Activated B cell treated with CpG ODN at 0.5 μM for 24 hours (primary cell): ENCODE results near the gene BANP. TPM values are rescaled to one million over a fixed set of nuclear protein-coding genes. Genes with fewer than 3 reads are reported as not detected.
A peak's percentile ranks its signal among the peaks of the same experiment; 100 is the strongest.

Experiments
- ATAC-seq: fragments of 200-7000 bp; cut with Tn5 transposase; one replicate; pipeline ENCODE4 v1.10.0; 2021; ENCODE audit warnings: low read depth, mild to moderate bottlenecking, moderate library complexity
- CTCF ChIA-PET: fragments of 350-600 bp; sonication (Branson Sonifier 250); formaldehyde crosslinking; loops from one replicate; lab custom pipeline; 2021; ENCODE audit warnings: antibody characterized with exemption; lab: Charles Lee
- POLR2A ChIA-PET: fragments of 350-600 bp; sonication (Branson Sonifier 250); formaldehyde crosslinking; loops from one replicate; lab custom pipeline; 2021; ENCODE audit warnings: antibody characterized with exemption; lab: Charles Lee
- DNase-seq: peaks from one replicate; pipeline ENCODE4 v3.0.0; 2022
- H3K27ac Mint-ChIP-seq: one replicate; pipeline ENCODE4 v1.8.0; 2020; ENCODE audit warnings: mixed read lengths
- H3K27me3 Mint-ChIP-seq: one replicate; pipeline ENCODE4 v1.8.0; 2021; ENCODE audit warnings: mixed read lengths
- H3K36me3 Mint-ChIP-seq: one replicate; pipeline ENCODE4 v1.8.0; 2021; ENCODE audit warnings: low read depth, mixed read lengths
- H3K4me1 Mint-ChIP-seq: one replicate; pipeline ENCODE4 v1.8.0; 2021; ENCODE audit warnings: mixed read lengths
- H3K4me3 Mint-ChIP-seq: one replicate; pipeline ENCODE4 v1.8.0; 2020; ENCODE audit warnings: mild to moderate bottlenecking, mixed read lengths
- H3K9me3 Mint-ChIP-seq: one replicate; pipeline ENCODE4 v1.8.0; 2020; ENCODE audit warnings: mixed read lengths
- CTCF ChIP-seq: fragments of 200-600 bp; IDR thresholded peaks from one replicate; pipeline ENCODE4 v1.8.0; 2022; ENCODE audit warnings: antibody characterized with exemption, mild to moderate bottlenecking
- intact Hi-C: fragments of 100-400 bp; cut with micrococcal nuclease; formaldehyde crosslinking; loops from one replicate; pipeline ENCODE4 v1.15.1; 2024
- total RNA-seq: library from RNA; stranded (reverse); gene quantifications from 2 replicates; pipeline ENCODE4 v1.2.3, GENCODE V29; 2022

BANP gene
- total RNA-seq, 1 donor from 2014 or later: 72.3 TPM

GRCh38 chr16:87965417-87965816, 14.2 kb downstream of the BANP start:
- H3K36me3 Mint-ChIP-seq: peaks cover 29% of the 10 kb centered on the region
- intact Hi-C loops: no loop called here
- peaks cover 74% of the 10 kb centered on the region for H3K4me1 Mint-ChIP-seq
- no peak overlapping the region for H3K27ac Mint-ChIP-seq
- ATAC-seq (no peak), DNase-seq (no peak)
- H3K4me3 Mint-ChIP-seq: no peak overlapping the region
- H3K9me3 Mint-ChIP-seq: no peaks in the 10 kb centered on the region
- CTCF ChIA-PET: no interaction called here
- no peak for TF ChIP-seq CTCF
- POLR2A ChIA-PET: interaction anchor here (2.4 kb wide), 1 partner anchor 9 kb away, joined by 8 read pairs; no protein-coding TSS in a partner anchor
- no peaks in the 10 kb centered on the region for H3K27me3 Mint-ChIP-seq

- POLR2A ChIA-PET: interaction anchor here (1.2 to 2.4 kb wide), 2 partner anchors 10 to 13 kb away, joined by 5 to 8 read pairs; no protein-coding TSS in a partner anchor
- intact Hi-C loops: no loop called here
- peak overlapping the region; percentile 24 for H3K27ac Mint-ChIP-seq
Observed at GRCh38 chr16:87966064-87966645, 14.9 kb downstream of the BANP start.

GRCh38 chr16:87966685-87967185, 15.5 kb downstream of the BANP start:
- peak overlapping the region; percentile 50 for H3K27ac Mint-ChIP-seq
- no peaks in the 10 kb centered on the region for H3K27me3 Mint-ChIP-seq
- ATAC-seq (no peak), DNase-seq (no peak)
- ChIA-PET CTCF (no interaction called here), POLR2A (interaction anchor here (1.2 to 2.4 kb wide), 2 partner anchors 10 to 13 kb away, joined by 5 to 8 read pairs; no protein-coding TSS in a partner anchor)
- intact Hi-C loops: no loop called here
- TF ChIP-seq CTCF: no peak
- peaks cover 35% of the 10 kb centered on the region for H3K36me3 Mint-ChIP-seq
- peaks cover 7% of the 10 kb centered on the region for H3K9me3 Mint-ChIP-seq
- peaks cover 65% of the 10 kb centered on the region for H3K4me1 Mint-ChIP-seq
- H3K4me3 Mint-ChIP-seq: peak overlapping the region; percentile 52

More at GRCh38 chr16:87966064-87966645, 14.9 kb downstream of the BANP start:
- Mint-ChIP-seq H3K9me3 (peaks cover 2% of the 10 kb centered on the region), H3K27me3 (no peaks in the 10 kb centered on the region), H3K4me3 (no peak overlapping the region), H3K36me3 (peaks cover 35% of the 10 kb centered on the region), H3K4me1 (peaks cover 67% of the 10 kb centered on the region)
- ATAC-seq: no peak
- no peak for DNase-seq
- CTCF ChIA-PET: no interaction called here
- TF ChIP-seq CTCF: no peak

GRCh38 chr16:87968541-87968940, 17.3 kb downstream of the BANP start:
- intact Hi-C loops: no loop called here
- ATAC-seq (no peak), DNase-seq (no peak)
- Mint-ChIP-seq H3K36me3 (peaks cover 36% of the 10 kb centered on the region), H3K27me3 (no peaks in the 10 kb centered on the region), H3K27ac (no peak overlapping the region), H3K9me3 (peaks cover 12% of the 10 kb centered on the region), H3K4me1 (peaks cover 59% of the 10 kb centered on the region), H3K4me3 (no peak overlapping the region)
- POLR2A ChIA-PET: interaction anchor here (0.6 kb wide), 1 partner anchor 17 kb away, joined by 3 read pairs; the partner anchor contains the start of gene BANP
- CTCF ChIA-PET: interaction anchor here (0.7 kb wide), 1 partner anchor 195 kb away, joined by 3 read pairs; no protein-coding TSS in a partner anchor
- TF ChIP-seq CTCF: no peak

- Mint-ChIP-seq H3K4me1 (peaks cover 51% of the 10 kb centered on the region), H3K4me3 (no peak overlapping the region), H3K27ac (no peak overlapping the region), H3K27me3 (no peaks in the 10 kb centered on the region), H3K9me3 (peaks cover 12% of the 10 kb centered on the region), H3K36me3 (peaks cover 45% of the 10 kb centered on the region)
- ChIA-PET CTCF (no interaction called here), POLR2A (no interaction called here)
- DNase-seq: no peak
- intact Hi-C loops: no loop called here
- no peak for TF ChIP-seq CTCF
- no peak for ATAC-seq
Observed at GRCh38 chr16:87970186-87970585, 19.0 kb downstream of the BANP start.
